ENCODE measurements around the gene HOXD9. TPM values are rescaled to one million over a fixed set of nuclear protein-coding genes. Genes with fewer than 3 reads are reported as not detected.

The HOXD9 gene
- polyA plus RNA-seq, 1 experiment, result not detected

DNA sequence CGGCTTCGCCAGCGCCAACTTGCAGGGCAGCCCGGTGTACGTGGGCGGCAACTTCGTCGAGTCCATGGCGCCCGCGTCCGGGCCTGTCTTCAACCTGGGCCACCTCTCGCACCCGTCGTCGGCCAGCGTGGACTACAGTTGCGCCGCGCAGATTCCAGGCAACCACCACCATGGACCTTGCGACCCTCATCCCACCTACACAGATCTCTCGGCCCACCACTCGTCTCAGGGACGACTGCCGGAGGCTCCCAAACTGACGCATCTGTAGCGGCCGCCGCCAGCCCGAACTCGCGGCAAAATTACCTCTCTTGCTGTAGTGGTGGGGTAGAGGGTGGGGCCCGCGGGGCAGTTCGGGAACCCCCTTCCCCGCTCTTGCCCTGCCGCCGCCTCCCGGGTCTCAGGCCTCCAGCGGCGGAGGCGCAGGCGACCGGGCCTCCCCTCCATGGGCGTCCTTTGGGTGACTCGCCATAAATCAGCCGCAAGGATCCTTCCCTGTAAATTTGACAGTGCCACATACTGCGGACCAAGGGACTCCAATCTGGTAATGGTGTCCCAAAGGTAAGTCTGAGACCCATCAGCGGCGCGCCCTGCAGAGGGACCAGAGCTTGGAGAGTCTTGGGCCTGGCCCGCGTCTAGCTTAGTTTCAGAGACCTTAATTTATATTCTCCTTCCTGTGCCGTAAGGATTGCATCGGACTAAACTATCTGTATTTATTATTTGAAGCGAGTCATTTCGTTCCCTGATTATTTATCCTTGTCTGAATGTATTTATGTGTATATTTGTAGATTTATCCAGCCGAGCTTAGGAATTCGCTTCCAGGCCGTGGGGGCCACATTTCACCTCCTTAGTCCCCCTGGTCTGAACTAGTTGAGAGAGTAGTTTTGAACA lies 49.7 kb downstream of the HOXD9 start:
- Histone ChIP-seq H3K27me3 (ENCODE audit: control insufficient read depth, insufficient read depth, low read length) (peaks cover 74% of the 10 kb centered on the region), H3K9me3 (ENCODE audit: control insufficient read depth, insufficient read depth, low read length) (peaks cover 13% of the 10 kb centered on the region; the same call in 1 of the 2 replicates), H3K4me3 (ENCODE audit: low read depth, low read length) (no peak overlapping the region), H3K27ac (ENCODE audit: low read depth, low read length) (no peak overlapping the region)
- ChIA-PET POLR2A (no interaction called here), CTCF (interaction anchor here (0.8 to 1.9 kb wide), 2 partner anchors 283 to 382 kb away, joined by 3 to 6 read pairs; no protein-coding TSS in a partner anchor)
- TF ChIP-seq, protein P1, sequence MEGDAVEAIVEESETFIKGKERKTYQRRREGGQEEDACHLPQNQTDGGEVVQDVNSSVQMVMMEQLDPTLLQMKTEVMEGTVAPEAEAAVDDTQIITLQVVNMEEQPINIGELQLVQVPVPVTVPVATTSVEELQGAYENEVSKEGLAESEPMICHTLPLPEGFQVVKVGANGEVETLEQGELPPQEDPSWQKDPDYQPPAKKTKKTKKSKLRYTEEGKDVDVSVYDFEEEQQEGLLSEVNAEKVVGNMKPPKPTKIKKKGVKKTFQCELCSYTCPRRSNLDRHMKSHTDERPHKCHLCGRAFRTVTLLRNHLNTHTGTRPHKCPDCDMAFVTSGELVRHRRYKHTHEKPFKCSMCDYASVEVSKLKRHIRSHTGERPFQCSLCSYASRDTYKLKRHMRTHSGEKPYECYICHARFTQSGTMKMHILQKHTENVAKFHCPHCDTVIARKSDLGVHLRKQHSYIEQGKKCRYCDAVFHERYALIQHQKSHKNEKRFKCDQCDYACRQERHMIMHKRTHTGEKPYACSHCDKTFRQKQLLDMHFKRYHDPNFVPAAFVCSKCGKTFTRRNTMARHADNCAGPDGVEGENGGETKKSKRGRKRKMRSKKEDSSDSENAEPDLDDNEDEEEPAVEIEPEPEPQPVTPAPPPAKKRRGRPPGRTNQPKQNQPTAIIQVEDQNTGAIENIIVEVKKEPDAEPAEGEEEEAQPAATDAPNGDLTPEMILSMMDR (IDR thresholded peaks at IDR 0.05; ENCODE audit: low read depth, low read length), result no peak
- no peak for DNase-seq (ENCODE audit: low read depth, low spot score)

DNA sequence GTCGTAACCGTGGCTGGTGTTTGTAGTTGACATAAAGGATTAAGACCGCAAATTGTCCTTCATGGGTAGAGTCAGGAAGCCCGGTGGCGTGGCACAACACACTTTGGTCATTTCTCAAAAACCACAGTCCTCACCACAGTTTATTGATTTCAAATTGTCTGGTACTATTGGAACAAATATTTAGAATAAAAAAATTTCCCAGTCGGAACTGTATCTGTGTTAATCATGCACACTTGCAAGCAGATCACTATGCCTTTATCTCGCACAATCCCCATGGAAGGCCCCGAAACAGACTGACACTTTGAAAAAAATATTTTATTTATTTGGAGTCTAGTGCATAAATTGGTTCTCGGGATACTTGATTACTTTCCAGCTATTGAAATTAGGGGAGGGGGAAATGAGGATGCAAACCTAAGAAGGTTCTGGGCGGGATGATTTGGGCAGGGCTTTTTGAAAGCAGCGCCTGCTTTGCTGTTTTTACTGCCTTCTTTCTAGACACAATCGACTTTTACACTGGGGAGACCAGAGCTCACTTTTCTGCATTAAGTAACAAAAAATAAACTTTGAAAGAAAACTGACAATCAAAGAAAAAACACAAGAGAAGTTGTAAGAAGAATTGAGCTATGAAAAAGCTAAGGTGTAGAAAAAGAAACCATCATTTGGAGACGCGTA lies 50.5 kb downstream of the HOXD9 start:
- H3K4me3 ChIP-seq (ENCODE audit: low read depth, low read length), result no peak overlapping the region
- H3K27ac ChIP-seq (ENCODE audit: low read depth, low read length), result no peak overlapping the region
- CTCF ChIA-PET, result interaction anchor here (0.8 to 1.9 kb wide), 2 partner anchors 282 to 382 kb away, joined by 3 to 6 read pairs; no protein-coding TSS in a partner anchor
- POLR2A ChIA-PET, result no interaction called here
- DNase-seq (ENCODE audit: low read depth, low spot score), result no peak
- TF ChIP-seq, protein P1 (IDR thresholded peaks at IDR 0.05; ENCODE audit: low read depth, low read length), result no peak
- peaks cover 13% of the 10 kb centered on the region; the same call in 1 of the 2 replicates for H3K9me3 ChIP-seq (ENCODE audit: control insufficient read depth, insufficient read depth, low read length)
- peaks cover 79% of the 10 kb centered on the region for H3K27me3 ChIP-seq (ENCODE audit: control insufficient read depth, insufficient read depth, low read length)

DNA sequence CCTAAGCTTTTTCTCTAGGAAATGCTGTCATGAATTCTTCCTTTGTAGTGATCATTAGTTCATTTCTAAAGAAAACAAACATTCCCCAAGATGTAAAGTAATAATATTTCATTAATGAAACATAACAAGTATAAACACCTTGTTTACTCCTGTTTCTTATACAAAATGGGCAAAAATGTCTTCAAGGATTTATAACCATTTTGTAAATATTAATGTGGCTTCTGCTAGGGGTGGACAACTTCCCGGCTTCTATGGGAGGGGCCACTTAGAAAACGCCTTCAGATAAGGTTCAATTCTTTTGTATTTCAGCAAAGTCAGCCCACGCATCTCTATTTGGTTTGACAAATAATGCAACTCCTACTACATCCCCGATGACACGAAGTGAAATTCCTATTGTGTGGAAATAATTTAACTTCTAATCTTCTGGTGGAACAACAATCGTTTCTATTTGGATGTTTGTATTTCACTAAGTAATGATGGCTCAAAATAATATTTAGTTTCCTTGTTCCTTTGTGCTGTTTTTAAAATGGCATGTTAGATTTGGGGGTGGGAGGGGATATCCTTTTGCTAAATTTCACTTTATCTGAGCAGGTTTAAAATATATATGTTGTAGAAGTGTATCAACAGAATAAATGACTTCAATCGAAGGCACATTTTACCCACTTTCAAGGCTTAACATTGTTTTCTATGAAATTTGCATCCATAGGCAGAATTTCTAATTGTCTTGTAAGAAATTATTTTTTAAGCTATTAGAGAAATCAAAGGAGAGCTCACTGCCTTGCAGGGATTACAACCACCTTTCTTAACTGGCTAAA lies 51.3 kb downstream of the HOXD9 start:
- TF ChIP-seq, protein P1 (IDR thresholded peaks at IDR 0.05; ENCODE audit: low read depth, low read length), result no peak
- ChIA-PET POLR2A (no interaction called here), CTCF (interaction anchor here (0.6 to 1.9 kb wide), 3 partner anchors 281 to 841 kb away, joined by 6 to 8 read pairs (median 6); no protein-coding TSS in a partner anchor)
- no peak for DNase-seq (ENCODE audit: low read depth, low spot score)
- Histone ChIP-seq H3K27ac (ENCODE audit: low read depth, low read length) (no peak overlapping the region), H3K4me3 (ENCODE audit: low read depth, low read length) (no peak overlapping the region), H3K9me3 (ENCODE audit: control insufficient read depth, insufficient read depth, low read length) (peaks cover 13% of the 10 kb centered on the region; the same call in 1 of the 2 replicates), H3K27me3 (ENCODE audit: control insufficient read depth, insufficient read depth, low read length) (peaks cover 86% of the 10 kb centered on the region)

DNA sequence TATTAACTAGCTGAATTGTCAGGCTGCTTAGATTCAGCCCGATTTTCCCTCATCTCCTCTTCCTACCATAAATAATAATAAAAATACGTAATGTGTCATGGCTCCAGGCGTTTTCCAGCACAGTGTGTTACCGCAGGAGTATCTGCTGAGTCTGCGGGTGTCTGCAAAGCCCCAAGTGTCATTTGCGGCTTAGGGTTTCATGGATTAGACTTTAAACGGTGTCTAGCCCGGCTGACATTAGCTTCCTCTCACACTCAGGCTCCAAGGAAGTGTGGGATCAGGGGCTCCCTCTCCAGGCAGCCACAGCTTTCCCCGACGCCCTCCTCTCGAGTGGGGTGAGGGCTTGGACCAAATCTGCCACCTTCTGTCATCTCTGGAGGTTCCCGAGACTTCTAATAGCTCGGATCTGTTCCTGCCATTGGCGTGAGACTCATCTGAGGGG lies 51.9 kb downstream of the HOXD9 start:
- Histone ChIP-seq H3K9me3 (ENCODE audit: control insufficient read depth, insufficient read depth, low read length) (peaks cover 13% of the 10 kb centered on the region; the same call in 1 of the 2 replicates), H3K27ac (ENCODE audit: low read depth, low read length) (no peak overlapping the region), H3K27me3 (ENCODE audit: control insufficient read depth, insufficient read depth, low read length) (peaks cover 92% of the 10 kb centered on the region), H3K4me3 (ENCODE audit: low read depth, low read length) (no peak overlapping the region)
- DNase-seq (ENCODE audit: low read depth, low spot score), result no peak
- CTCF ChIA-PET, result interaction anchor here (0.6 to 1.4 kb wide), 2 partner anchors 280 to 841 kb away, joined by 6 to 8 read pairs; no protein-coding TSS in a partner anchor
- POLR2A ChIA-PET, result no interaction called here
- TF ChIP-seq, protein P1 (IDR thresholded peaks at IDR 0.05; ENCODE audit: low read depth, low read length), result no peak

Small RNA genes lying within 50 kb of the gene (small RNA-seq; reads per million reads assigned to genes)
- 2.4 reads per million for gene MIR10B (ENCODE audit: insufficient read length, low read depth)

Other genes starting within 250 kb of the HOXD9 start
- gene LNPK, start 120.5 kb upstream of the HOXD9 start, polyA plus RNA-seq (2011; rRNA removed), result 21.6 and 29.8 TPM in 2 replicates
- gene EVX2, start 38.8 kb upstream of the HOXD9 start, polyA plus RNA-seq (2011; rRNA removed), result not detected in 2 replicates
- gene HOXD13, start 30.0 kb upstream of the HOXD9 start, polyA plus RNA-seq (2011; rRNA removed), result not detected in 2 replicates
- gene HOXD12, start 22.9 kb upstream of the HOXD9 start, polyA plus RNA-seq (2011; rRNA removed), result not detected in 2 replicates
- not detected in 2 replicates for gene HOXD11, start 15.4 kb upstream of the HOXD9 start, polyA plus RNA-seq (2011; rRNA removed)
- not detected in 2 replicates for gene HOXD10, start 5.9 kb upstream of the HOXD9 start, polyA plus RNA-seq (2011; rRNA removed)
- gene HOXD8, start 7.0 kb downstream of the HOXD9 start, polyA plus RNA-seq (2011; rRNA removed), result not detected in 2 replicates
- not detected in 2 replicates for gene HOXD4, start 28.8 kb downstream of the HOXD9 start, polyA plus RNA-seq (2011; rRNA removed)
- not detected in 2 replicates for gene HOXD3, start 34.6 kb downstream of the HOXD9 start, polyA plus RNA-seq (2011; rRNA removed)
- gene HOXD1, start 65.9 kb downstream of the HOXD9 start, polyA plus RNA-seq (2011; rRNA removed), result not detected in 2 replicates
- gene MTX2, start 146.7 kb downstream of the HOXD9 start, polyA plus RNA-seq (2011; rRNA removed), result 35.2 and 47.4 TPM in 2 replicates

All from AG04450 (cell line).